Measurements from ENCODE around the gene ITM2C.

DNA sequence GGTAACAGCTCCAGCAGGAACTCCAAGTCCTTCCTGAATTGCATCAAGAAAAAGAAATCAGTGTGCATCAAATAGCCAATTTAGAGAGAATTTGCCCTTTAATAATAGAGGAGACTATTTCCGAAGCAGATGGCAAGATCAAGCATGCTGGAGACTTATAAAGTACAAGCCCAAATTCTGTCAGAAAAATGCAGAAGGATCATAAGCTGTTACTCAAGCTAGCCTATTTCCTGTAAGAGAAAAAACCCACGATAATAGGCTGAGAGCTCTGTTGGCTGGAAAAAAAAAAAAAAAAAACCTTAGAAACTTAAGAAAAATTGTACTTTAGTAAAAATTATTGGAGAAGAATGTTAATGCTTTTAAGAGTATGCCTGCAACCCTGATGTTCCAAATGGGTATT is 24.4 kb upstream of the ITM2C start:
- TF ChIP-seq, protein P1, sequence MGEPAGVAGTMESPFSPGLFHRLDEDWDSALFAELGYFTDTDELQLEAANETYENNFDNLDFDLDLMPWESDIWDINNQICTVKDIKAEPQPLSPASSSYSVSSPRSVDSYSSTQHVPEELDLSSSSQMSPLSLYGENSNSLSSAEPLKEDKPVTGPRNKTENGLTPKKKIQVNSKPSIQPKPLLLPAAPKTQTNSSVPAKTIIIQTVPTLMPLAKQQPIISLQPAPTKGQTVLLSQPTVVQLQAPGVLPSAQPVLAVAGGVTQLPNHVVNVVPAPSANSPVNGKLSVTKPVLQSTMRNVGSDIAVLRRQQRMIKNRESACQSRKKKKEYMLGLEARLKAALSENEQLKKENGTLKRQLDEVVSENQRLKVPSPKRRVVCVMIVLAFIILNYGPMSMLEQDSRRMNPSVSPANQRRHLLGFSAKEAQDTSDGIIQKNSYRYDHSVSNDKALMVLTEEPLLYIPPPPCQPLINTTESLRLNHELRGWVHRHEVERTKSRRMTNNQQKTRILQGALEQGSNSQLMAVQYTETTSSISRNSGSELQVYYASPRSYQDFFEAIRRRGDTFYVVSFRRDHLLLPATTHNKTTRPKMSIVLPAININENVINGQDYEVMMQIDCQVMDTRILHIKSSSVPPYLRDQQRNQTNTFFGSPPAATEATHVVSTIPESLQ (CRISPR knock-in tag; IDR thresholded peaks at IDR 0.05), result no peak
- TF ChIP-seq MYC (IDR thresholded peaks at IDR 0.05; ENCODE audit: low read depth, low read length) (no peak), MYC (CRISPR knock-in tag; IDR thresholded peaks at IDR 0.05; ENCODE audit: borderline replicate concordance, low read depth) (no peak), EGR1 (conservative IDR thresholded peaks at IDR 0.05) (no peak), MAFF (IDR thresholded peaks at IDR 0.05; ENCODE audit: low read length) (no peak), STAG1 (CRISPR knock-in tag; IDR thresholded peaks at IDR 0.05; ENCODE audit: borderline replicate concordance) (no peak), ZNF431 (CRISPR knock-in tag; IDR thresholded peaks at IDR 0.05) (no peak), FOXM1 (IDR thresholded peaks at IDR 0.05; ENCODE audit: low read depth) (no peak), FOXM1 (CRISPR knock-in tag; IDR thresholded peaks at IDR 0.05; ENCODE audit: low read depth) (no peak), CREBBP (IDR thresholded peaks at IDR 0.05; ENCODE audit: low read depth, low read length) (no peak), MAFG (tag; conservative IDR thresholded peaks at IDR 0.05) (no peak), SRSF1 (IDR thresholded peaks at IDR 0.05; ENCODE audit: low read depth, low read length) (no peak), ZNF780A (CRISPR knock-in tag; IDR thresholded peaks at IDR 0.05) (no peak), ESRRA (IDR thresholded peaks at IDR 0.05; ENCODE audit: borderline replicate concordance, low read depth) (no peak)
- TF ChIP-seq, protein P2, sequence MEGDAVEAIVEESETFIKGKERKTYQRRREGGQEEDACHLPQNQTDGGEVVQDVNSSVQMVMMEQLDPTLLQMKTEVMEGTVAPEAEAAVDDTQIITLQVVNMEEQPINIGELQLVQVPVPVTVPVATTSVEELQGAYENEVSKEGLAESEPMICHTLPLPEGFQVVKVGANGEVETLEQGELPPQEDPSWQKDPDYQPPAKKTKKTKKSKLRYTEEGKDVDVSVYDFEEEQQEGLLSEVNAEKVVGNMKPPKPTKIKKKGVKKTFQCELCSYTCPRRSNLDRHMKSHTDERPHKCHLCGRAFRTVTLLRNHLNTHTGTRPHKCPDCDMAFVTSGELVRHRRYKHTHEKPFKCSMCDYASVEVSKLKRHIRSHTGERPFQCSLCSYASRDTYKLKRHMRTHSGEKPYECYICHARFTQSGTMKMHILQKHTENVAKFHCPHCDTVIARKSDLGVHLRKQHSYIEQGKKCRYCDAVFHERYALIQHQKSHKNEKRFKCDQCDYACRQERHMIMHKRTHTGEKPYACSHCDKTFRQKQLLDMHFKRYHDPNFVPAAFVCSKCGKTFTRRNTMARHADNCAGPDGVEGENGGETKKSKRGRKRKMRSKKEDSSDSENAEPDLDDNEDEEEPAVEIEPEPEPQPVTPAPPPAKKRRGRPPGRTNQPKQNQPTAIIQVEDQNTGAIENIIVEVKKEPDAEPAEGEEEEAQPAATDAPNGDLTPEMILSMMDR (IDR thresholded peaks at IDR 0.05 in 2 of 3, conservative IDR thresholded peaks at IDR 0.05 in 1 of 3; ENCODE audit: insufficient read depth in 2 of 3, low read depth in 1 of 3, low read length in 3 of 3), result no peak
- TF ChIP-seq, protein P3, sequence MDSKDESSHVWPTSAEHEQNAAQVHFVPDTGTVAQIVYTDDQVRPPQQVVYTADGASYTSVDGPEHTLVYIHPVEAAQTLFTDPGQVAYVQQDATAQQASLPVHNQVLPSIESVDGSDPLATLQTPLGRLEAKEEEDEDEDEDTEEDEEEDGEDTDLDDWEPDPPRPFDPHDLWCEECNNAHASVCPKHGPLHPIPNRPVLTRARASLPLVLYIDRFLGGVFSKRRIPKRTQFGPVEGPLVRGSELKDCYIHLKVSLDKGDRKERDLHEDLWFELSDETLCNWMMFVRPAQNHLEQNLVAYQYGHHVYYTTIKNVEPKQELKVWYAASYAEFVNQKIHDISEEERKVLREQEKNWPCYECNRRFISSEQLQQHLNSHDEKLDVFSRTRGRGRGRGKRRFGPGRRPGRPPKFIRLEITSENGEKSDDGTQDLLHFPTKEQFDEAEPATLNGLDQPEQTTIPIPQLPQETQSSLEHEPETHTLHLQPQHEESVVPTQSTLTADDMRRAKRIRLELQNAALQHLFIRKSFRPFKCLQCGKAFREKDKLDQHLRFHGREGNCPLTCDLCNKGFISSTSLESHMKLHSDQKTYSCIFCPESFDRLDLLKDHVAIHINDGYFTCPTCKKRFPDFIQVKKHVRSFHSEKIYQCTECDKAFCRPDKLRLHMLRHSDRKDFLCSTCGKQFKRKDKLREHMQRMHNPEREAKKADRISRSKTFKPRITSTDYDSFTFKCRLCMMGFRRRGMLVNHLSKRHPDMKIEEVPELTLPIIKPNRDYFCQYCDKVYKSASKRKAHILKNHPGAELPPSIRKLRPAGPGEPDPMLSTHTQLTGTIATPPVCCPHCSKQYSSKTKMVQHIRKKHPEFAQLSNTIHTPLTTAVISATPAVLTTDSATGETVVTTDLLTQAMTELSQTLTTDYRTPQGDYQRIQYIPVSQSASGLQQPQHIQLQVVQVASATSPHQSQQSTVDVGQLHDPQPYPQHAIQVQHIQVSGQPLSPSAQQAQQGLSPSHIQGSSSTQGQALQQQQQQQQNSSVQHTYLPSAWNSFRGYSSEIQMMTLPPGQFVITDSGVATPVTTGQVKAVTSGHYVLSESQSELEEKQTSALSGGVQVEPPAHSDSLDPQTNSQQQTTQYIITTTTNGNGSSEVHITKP (IDR thresholded peaks at IDR 0.05; ENCODE audit: partially characterized antibody), result no peak
